Astrocyte (in vitro differentiated cells and primary cell): Measurements from ENCODE around the gene BOLL.

Source experiments
- CTCF ChIP-seq: IDR thresholded peaks from 2 replicates; pipeline ENCODE4 v1.5.1; 2011; ENCODE audit warnings: low read depth, mild to moderate bottlenecking, inconsistent platforms, low read length, moderate library complexity; ENCODE audit not compliant: insufficient read depth
- EZH2 ChIP-seq: IDR thresholded peaks from 2 replicates; pipeline ENCODE4 v1.6.1; 2012; ENCODE audit warnings: mild to moderate bottlenecking, low read length, inconsistent platforms; ENCODE audit not compliant: insufficient read depth

- TF ChIP-seq CTCF (no peak), EZH2 (no peak)
Observed at GRCh38 chr2:197810491-197810890, 25.4 kb upstream of the BOLL start.
